HCT116 (cell line): ENCODE results near the gene TSACC. TPM values are rescaled to one million over a fixed set of nuclear protein-coding genes. Genes with fewer than 3 reads are reported as not detected.

Experiments used
- ATAC-seq: fragments of 200-7000 bp; cut with Tn5 transposase; 2 replicates; pipeline ENCODE4 v1.9.1; 2020; ENCODE audit warnings: mild to moderate bottlenecking, moderate library complexity
- BruUV-seq: library from RNA; stranded (reverse); fragments of 400-500 nt; replicated peaks from 2 replicates; lab custom pipeline; 2021; lab: Mats Ljungman, UMichigan
- CTCF ChIA-PET: fragments of 300-600 bp; sonication (Branson Sonifier 250); formaldehyde crosslinking; loops from one replicate; lab custom pipeline; 2021; ENCODE audit warnings: antibody characterized with exemption; lab: Charles Lee
- POLR2A ChIA-PET: fragments of 300-600, 350-600 bp; sonication (Branson Sonifier 250); formaldehyde crosslinking; loops from one replicate; lab custom pipeline; 2021; ENCODE audit warnings: antibody characterized with exemption; lab: Charles Lee
- RAD21 ChIA-PET, 2 experiments: fragments of 300-600 bp; sonication (Branson Sonifier 250); formaldehyde crosslinking; loops; one replicate each; lab custom pipeline; 2023; ENCODE audit warnings: low total read pairs in 2 of 2; ENCODE audit not compliant: uncharacterized antibody in 2 of 2, unreplicated experiment in 2 of 2, low non-redundant PET in 1 of 2; lab: Charles Lee
- DNase-seq: peaks from one replicate; pipeline ENCODE4 v3.0.0-alpha.2; 2010; ENCODE audit warnings: low read depth, low spot score
- H2AFZ ChIP-seq: fragments of 200-600 bp; shearing (Covaris generic), sonication (generic); 2 replicates; pipeline ENCODE4 v1.6.1; 2017; ENCODE audit warnings: low read depth, mixed run types, mixed read lengths, antibody characterized with exemption, low read length; ENCODE audit not compliant: poor library complexity, severe bottlenecking
- H3K27ac ChIP-seq: 2 replicates; pipeline ENCODE4 v1.5.1; 2012; ENCODE audit warnings: low read depth, low read length
- H3K27me3 ChIP-seq: fragments of 200-600 bp; sonication (generic); 2 replicates; pipeline ENCODE4 v1.6.1; 2016; ENCODE audit warnings: mixed run types, low read length, mixed read lengths; ENCODE audit not compliant: insufficient read depth
- H3K36me3 ChIP-seq, 2 experiments: fragments of 200-500 bp in 1 of 2; fragments of 200-600 bp in 1 of 2; sonication (Bioruptor generic) in 1 of 2; sonication (generic) in 1 of 2; 2 replicates each; pipeline versions ENCODE4 v1.5.1 to v1.6.1; 2014 to 2016; ENCODE audit warnings: low read length in 2 of 2, inconsistent platforms in 1 of 2, mixed read lengths in 1 of 2, mixed run types in 1 of 2; ENCODE audit not compliant: insufficient read depth in 2 of 2, control insufficient read depth in 1 of 2
- H3K4me1 ChIP-seq, 2 experiments: fragments of 200-600 bp in 1 of 2; sonication (generic) in 1 of 2; 2 replicates each; pipeline versions ENCODE4 v1.5.1 to v1.6.1; 2012 to 2017; ENCODE audit warnings: low read length in 2 of 2, inconsistent platforms in 1 of 2, mild to moderate bottlenecking in 1 of 2, mixed read lengths in 1 of 2, mixed run types in 1 of 2, moderate library complexity in 1 of 2; ENCODE audit not compliant: insufficient read depth in 2 of 2, control insufficient read depth in 1 of 2
- H3K4me2 ChIP-seq: fragments of 200-600 bp; sonication (generic); 2 replicates; pipeline ENCODE4 v1.6.1; 2017; ENCODE audit warnings: mixed run types, low read length, mixed read lengths
- H3K4me3 ChIP-seq, 2 experiments: fragments of 200-600 bp in 1 of 2; sonication (generic) in 1 of 2; replicated peaks in 1 of 2; 2 replicates each; pipeline ENCODE4 v1.5.1; 2011 to 2016; ENCODE audit warnings: low read length in 2 of 2, control low read depth in 1 of 2, low read depth in 1 of 2, mild to moderate bottlenecking in 1 of 2, mixed read lengths in 1 of 2, mixed run types in 1 of 2
- H3K79me2 ChIP-seq: fragments of 200-600 bp; sonication (generic); 2 replicates; pipeline ENCODE4 v1.6.1; 2017; ENCODE audit warnings: mild to moderate bottlenecking, mixed run types, low read length, moderate library complexity, mixed read lengths; ENCODE audit not compliant: insufficient read depth
- H3K9ac ChIP-seq: fragments of 200-600 bp; sonication (generic); 2 replicates; pipeline ENCODE4 v1.6.1; 2016; ENCODE audit warnings: low read length, mixed read lengths
- H3K9me2 ChIP-seq: fragments of 200-600 bp; sonication (generic), shearing (Covaris generic); 2 replicates; pipeline ENCODE4 v1.6.1; 2017; ENCODE audit warnings: mixed run types, mild to moderate bottlenecking, moderate library complexity; ENCODE audit not compliant: insufficient read depth
- H3K9me3 ChIP-seq, 2 experiments: fragments of 200-500 bp in 1 of 2; fragments of 200-600 bp in 1 of 2; sonication (Bioruptor generic) in 1 of 2; sonication (generic) in 1 of 2; 2 replicates each; pipeline ENCODE4 v1.6.1; 2014 to 2017; ENCODE audit warnings: low read length in 2 of 2, mixed read lengths in 2 of 2, inconsistent platforms in 1 of 2, low read depth in 1 of 2, mild to moderate bottlenecking in 1 of 2, mixed run types in 1 of 2, moderate library complexity in 1 of 2; ENCODE audit not compliant: control insufficient read depth in 1 of 2, insufficient read depth in 1 of 2
- H4K20me1 ChIP-seq: fragments of 200-600 bp; sonication (generic), shearing (Covaris generic); 2 replicates; pipeline ENCODE4 v1.6.1; 2017; ENCODE audit warnings: mixed run types, mild to moderate bottlenecking, moderate library complexity; ENCODE audit not compliant: insufficient read depth
- CBX3 ChIP-seq: IDR thresholded peaks from 2 replicates; pipeline ENCODE4 v1.6.1; 2012; ENCODE audit warnings: low read depth
- EGR1 ChIP-seq: IDR thresholded peaks from 2 replicates; pipeline ENCODE4 v1.6.1; 2012; ENCODE audit warnings: low read depth
- ELF1 ChIP-seq: IDR thresholded peaks from 2 replicates; pipeline ENCODE4 v1.6.1; 2012; ENCODE audit warnings: low read depth, borderline replicate concordance
- EZH2 ChIP-seq: fragments of 200-600 bp; sonication (generic); IDR thresholded peaks from 2 replicates; pipeline ENCODE4 v1.6.1; 2017; ENCODE audit warnings: antibody characterized with exemption, mixed run types
- EZH2phosphoT487 ChIP-seq: fragments of 200-600 bp; IDR thresholded peaks from 2 replicates; pipeline ENCODE4 v1.6.1; 2018; ENCODE audit warnings: antibody characterized with exemption, borderline replicate concordance
- JUND ChIP-seq: IDR thresholded peaks from 2 replicates; pipeline ENCODE4 v1.6.1; 2012
- POLR2A ChIP-seq: IDR thresholded peaks from 2 replicates; pipeline ENCODE4 v1.7.0; 2011; ENCODE audit warnings: borderline replicate concordance; ENCODE audit not compliant: insufficient read depth, insufficient read length; ENCODE audit errors: extremely low read depth
- SIN3A ChIP-seq: IDR thresholded peaks from 2 replicates; pipeline ENCODE4 v1.6.1; 2012; ENCODE audit warnings: low read depth
- SP1 ChIP-seq: IDR thresholded peaks from 2 replicates; pipeline ENCODE4 v1.6.1; 2012; ENCODE audit warnings: low read depth
- SRF ChIP-seq: IDR thresholded peaks from 2 replicates; pipeline ENCODE4 v1.6.1; 2012; ENCODE audit warnings: low read depth
- TCF7L2 ChIP-seq: IDR thresholded peaks from 2 replicates; pipeline ENCODE4 v1.7.0; 2011; ENCODE audit warnings: borderline replicate concordance, inconsistent platforms; ENCODE audit not compliant: insufficient read depth, insufficient read length; ENCODE audit errors: extremely low read depth
- YY1 ChIP-seq: IDR thresholded peaks from 2 replicates; pipeline ENCODE4 v1.6.1; 2011; ENCODE audit warnings: low read length, low read depth, moderate library complexity, mild to moderate bottlenecking; ENCODE audit not compliant: insufficient replicate concordance; ENCODE audit errors: extremely low read depth
- ZFX ChIP-seq: fragments of 450-650 bp; IDR thresholded peaks from 2 replicates; pipeline ENCODE4 v1.6.1; 2017
- ZNF274 ChIP-seq: fragments of 200-500 bp; sonication (Bioruptor generic); IDR thresholded peaks from 2 replicates; pipeline ENCODE4 v1.6.1; 2014; ENCODE audit warnings: mild to moderate bottlenecking, low read depth, low read length, inconsistent platforms
- intact Hi-C: fragments of 100-400 bp; cut with micrococcal nuclease; formaldehyde crosslinking; loops from 2 replicates; pipeline ENCODE4 v1.10.0; 2022
- total RNA-seq: library from RNA; stranded (reverse); gene quantifications from one replicate; pipeline ENCODE4 v1.2.1, GENCODE V29; 2021; ENCODE audit not compliant: unreplicated experiment
- TF ChIP-seq, protein P1 (sequence below): IDR thresholded peaks from 2 replicates; pipeline ENCODE4 v1.6.1; 2012
- TF ChIP-seq, protein P2 (sequence below), 3 experiments: fragments of 200-600 bp in 1 of 3; sonication (generic) in 1 of 3; IDR thresholded peaks in 2 of 3; conservative IDR thresholded peaks in 1 of 3; 2 replicates each; pipeline ENCODE4 v1.5.1; 2012 to 2017; ENCODE audit warnings: low read depth in 2 of 3, low read length in 2 of 3, antibody characterized with exemption in 1 of 3, borderline replicate concordance in 1 of 3, control low read depth in 1 of 3, mild to moderate bottlenecking in 1 of 3, mixed read lengths in 1 of 3, mixed run types in 1 of 3, moderate library complexity in 1 of 3; ENCODE audit not compliant: insufficient read depth in 1 of 3
- TF ChIP-seq, protein P3 (sequence below): IDR thresholded peaks from 2 replicates; pipeline ENCODE4 v1.6.1; 2011; ENCODE audit warnings: mild to moderate bottlenecking, low read length, moderate library complexity; ENCODE audit not compliant: insufficient replicate concordance; ENCODE audit errors: extremely low read depth
- TF ChIP-seq, protein P4 (sequence below): IDR thresholded peaks from 2 replicates; pipeline ENCODE4 v1.6.1; 2012

The TSACC gene
- total RNA-seq, 1 experiment from 2014 or later: 1.0 TPM

DNA sequence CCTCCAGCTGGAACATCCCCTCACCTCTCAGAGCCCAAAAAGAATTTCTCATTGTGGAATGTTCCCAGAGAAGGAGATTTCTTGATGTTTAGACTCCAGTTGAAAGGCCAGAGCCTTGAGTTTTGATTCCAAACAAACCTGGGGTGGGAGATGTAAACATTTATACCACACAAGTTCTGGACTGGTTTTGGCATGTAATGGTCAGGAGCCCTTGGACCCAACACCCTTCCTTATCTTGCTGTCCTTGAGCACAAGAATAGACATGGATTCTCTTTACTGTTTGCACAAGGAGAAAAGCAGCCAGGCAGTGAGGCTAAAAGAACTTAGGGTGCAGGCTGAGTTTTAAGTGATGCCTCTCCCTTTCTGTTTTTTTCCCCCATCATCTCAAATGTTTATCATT lies 35.2 kb downstream of the TSACC start (continued):
- TF ChIP-seq, protein P1, sequence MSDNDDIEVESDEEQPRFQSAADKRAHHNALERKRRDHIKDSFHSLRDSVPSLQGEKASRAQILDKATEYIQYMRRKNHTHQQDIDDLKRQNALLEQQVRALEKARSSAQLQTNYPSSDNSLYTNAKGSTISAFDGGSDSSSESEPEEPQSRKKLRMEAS: no peak
- TF ChIP-seq SRF: no peak
- TF ChIP-seq SP1: no peak
- TF ChIP-seq POLR2A: no peak
- no peak for TF ChIP-seq TCF7L2
- TF ChIP-seq ZNF274: no peak

DNA sequence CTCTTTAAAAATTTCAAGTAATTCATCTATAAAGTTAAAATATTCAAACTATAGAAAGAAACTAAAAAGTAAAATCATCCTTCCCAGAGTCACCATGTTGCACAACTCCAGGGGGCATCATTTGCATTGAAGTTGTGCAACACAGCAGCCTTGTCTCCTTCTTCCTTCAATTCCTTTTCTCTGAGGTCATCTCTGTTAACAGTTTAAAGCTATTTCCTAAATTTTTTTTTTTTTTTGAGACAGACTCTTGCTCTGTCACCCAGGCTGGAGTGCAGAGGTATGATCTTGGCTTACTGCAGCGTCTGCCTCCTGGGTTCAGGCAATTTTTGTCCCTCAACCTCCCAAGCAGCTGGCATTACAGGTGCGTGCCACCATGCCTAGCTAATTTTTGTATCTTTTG lies 37.8 kb downstream of the TSACC start:
- RAD21 ChIA-PET: no interaction called here
- no peak for ATAC-seq
- no peak overlapping the region for H3K27ac ChIP-seq
- intact Hi-C loops: no loop called here
- DNase-seq: no peak
- TF ChIP-seq SP1 (no peak), TCF7L2 (no peak), EGR1 (no peak), ELF1 (no peak), EZH2 (no peak), SIN3A (no peak), ZFX (no peak), YY1 (no peak), SRF (no peak), JUND (no peak), CBX3 (no peak), EZH2phosphoT487 (no peak)
- TF ChIP-seq, protein P2, sequence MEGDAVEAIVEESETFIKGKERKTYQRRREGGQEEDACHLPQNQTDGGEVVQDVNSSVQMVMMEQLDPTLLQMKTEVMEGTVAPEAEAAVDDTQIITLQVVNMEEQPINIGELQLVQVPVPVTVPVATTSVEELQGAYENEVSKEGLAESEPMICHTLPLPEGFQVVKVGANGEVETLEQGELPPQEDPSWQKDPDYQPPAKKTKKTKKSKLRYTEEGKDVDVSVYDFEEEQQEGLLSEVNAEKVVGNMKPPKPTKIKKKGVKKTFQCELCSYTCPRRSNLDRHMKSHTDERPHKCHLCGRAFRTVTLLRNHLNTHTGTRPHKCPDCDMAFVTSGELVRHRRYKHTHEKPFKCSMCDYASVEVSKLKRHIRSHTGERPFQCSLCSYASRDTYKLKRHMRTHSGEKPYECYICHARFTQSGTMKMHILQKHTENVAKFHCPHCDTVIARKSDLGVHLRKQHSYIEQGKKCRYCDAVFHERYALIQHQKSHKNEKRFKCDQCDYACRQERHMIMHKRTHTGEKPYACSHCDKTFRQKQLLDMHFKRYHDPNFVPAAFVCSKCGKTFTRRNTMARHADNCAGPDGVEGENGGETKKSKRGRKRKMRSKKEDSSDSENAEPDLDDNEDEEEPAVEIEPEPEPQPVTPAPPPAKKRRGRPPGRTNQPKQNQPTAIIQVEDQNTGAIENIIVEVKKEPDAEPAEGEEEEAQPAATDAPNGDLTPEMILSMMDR (IDR thresholded peaks at IDR 0.05 in 2 of 3, conservative IDR thresholded peaks at IDR 0.05 in 1 of 3; ENCODE audit: borderline replicate concordance in 1 of 3, insufficient read depth in 1 of 3, low read depth in 2 of 3, low read length in 2 of 3): no peak; a peak in 1 of 6 replicates
- TF ChIP-seq, protein P3, sequence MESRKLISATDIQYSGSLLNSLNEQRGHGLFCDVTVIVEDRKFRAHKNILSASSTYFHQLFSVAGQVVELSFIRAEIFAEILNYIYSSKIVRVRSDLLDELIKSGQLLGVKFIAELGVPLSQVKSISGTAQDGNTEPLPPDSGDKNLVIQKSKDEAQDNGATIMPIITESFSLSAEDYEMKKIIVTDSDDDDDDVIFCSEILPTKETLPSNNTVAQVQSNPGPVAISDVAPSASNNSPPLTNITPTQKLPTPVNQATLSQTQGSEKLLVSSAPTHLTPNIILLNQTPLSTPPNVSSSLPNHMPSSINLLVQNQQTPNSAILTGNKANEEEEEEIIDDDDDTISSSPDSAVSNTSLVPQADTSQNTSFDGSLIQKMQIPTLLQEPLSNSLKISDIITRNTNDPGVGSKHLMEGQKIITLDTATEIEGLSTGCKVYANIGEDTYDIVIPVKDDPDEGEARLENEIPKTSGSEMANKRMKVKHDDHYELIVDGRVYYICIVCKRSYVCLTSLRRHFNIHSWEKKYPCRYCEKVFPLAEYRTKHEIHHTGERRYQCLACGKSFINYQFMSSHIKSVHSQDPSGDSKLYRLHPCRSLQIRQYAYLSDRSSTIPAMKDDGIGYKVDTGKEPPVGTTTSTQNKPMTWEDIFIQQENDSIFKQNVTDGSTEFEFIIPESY: no peak
- TF ChIP-seq, protein P4, sequence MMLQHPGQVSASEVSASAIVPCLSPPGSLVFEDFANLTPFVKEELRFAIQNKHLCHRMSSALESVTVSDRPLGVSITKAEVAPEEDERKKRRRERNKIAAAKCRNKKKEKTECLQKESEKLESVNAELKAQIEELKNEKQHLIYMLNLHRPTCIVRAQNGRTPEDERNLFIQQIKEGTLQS: no peak
- TF ChIP-seq, protein P1: no peak
- TF ChIP-seq, all 23 proteins: peak for 0
- Histone ChIP-seq H3K27me3 (no peaks in the 10 kb centered on the region), H3K4me3 (no peak overlapping the region), H3K36me3 (no peaks in the 10 kb centered on the region), H3K4me2 (no peak overlapping the region), H3K79me2 (no peaks in the 10 kb centered on the region), H3K9me3 (no peaks in the 10 kb centered on the region), H2AFZ (no peak overlapping the region), H3K9me2 (no peaks in the 10 kb centered on the region), H3K9ac (no peak overlapping the region), H4K20me1 (no peaks in the 10 kb centered on the region), H3K4me1 (peaks cover 18 to 26% of the 10 kb centered on the region in 2 experiments)
- ChIA-PET CTCF (interaction anchor here (1.0 kb wide), 1 partner anchor 81 kb away, joined by 3 read pairs; no protein-coding TSS in a partner anchor), POLR2A (no interaction called here)
- BruUV-seq: no TSS peak
